Cardiac fibroblast (primary cell): Measurements from ENCODE around the gene DENND5A.
A peak's percentile ranks its signal among the peaks of the same experiment; 100 is the strongest.

Experiments used
- DNase-seq, 2 donors: peaks; one replicate each; pipeline versions ENCODE4 v3.0.0 to v3.0.0-alpha.2; 2010; ENCODE audit warnings: low read depth in 2 of 2
- H3K4me3 ChIP-seq, 2 donors: replicated peaks in 1 of 2; 1 replicate in 1 of 2; 2 replicates in 1 of 2; pipeline ENCODE4 v1.5.1; 2011; ENCODE audit warnings: low read depth in 2 of 2, low read length in 2 of 2, mild to moderate bottlenecking in 2 of 2, moderate library complexity in 1 of 2
- TF ChIP-seq, protein P1 (sequence below): IDR thresholded peaks from one replicate; pipeline ENCODE4 v1.5.1; 2011; ENCODE audit warnings: low read depth, mild to moderate bottlenecking, low read length, inconsistent platforms

Gene DENND5A

DNA sequence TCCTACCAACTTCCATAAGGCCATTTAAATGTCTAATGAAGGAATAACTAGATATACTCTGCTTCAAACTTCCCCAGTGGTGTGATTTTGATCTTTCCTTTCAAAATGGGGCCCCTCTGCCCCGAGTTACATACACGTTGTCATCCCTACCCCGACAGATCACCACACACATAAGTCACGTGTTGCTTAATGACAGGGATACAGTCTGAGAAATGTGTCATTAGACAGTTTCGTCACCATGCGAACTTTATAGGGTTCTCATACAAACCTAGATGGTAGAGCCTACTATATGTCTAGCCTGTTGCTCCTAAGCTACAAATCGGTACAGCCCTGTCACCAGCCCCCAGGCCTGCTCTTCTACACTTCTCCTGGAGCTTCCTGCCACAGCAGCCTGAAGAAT is 124.0 kb downstream of the DENND5A start:
- DNase-seq: no peak
- no peak overlapping the region for H3K4me3 ChIP-seq
- TF ChIP-seq, protein P1, sequence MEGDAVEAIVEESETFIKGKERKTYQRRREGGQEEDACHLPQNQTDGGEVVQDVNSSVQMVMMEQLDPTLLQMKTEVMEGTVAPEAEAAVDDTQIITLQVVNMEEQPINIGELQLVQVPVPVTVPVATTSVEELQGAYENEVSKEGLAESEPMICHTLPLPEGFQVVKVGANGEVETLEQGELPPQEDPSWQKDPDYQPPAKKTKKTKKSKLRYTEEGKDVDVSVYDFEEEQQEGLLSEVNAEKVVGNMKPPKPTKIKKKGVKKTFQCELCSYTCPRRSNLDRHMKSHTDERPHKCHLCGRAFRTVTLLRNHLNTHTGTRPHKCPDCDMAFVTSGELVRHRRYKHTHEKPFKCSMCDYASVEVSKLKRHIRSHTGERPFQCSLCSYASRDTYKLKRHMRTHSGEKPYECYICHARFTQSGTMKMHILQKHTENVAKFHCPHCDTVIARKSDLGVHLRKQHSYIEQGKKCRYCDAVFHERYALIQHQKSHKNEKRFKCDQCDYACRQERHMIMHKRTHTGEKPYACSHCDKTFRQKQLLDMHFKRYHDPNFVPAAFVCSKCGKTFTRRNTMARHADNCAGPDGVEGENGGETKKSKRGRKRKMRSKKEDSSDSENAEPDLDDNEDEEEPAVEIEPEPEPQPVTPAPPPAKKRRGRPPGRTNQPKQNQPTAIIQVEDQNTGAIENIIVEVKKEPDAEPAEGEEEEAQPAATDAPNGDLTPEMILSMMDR: no peak

GRCh38 chr11:9139628-9140357 is 125.4 kb downstream of the DENND5A start:
- no peak overlapping the region for H3K4me3 ChIP-seq
- DNase-seq: no peak

GRCh38 chr11:9138612-9139579 is 126.3 kb downstream of the DENND5A start:
- peak; percentile 84 to 95 for DNase-seq
- TF ChIP-seq, protein P1: no peak

More at GRCh38 chr11:9139628-9140357, 125.4 kb downstream of the DENND5A start:
- TF ChIP-seq, protein P1: no peak

GRCh38 chr11:9138133-9138453 is 127.1 kb downstream of the DENND5A start:
- TF ChIP-seq, protein P1: no peak
- H3K4me3 ChIP-seq: no peak overlapping the region
- DNase-seq: no peak

More at GRCh38 chr11:9138612-9139579, 126.3 kb downstream of the DENND5A start:
- no peak overlapping the region for H3K4me3 ChIP-seq

DNA sequence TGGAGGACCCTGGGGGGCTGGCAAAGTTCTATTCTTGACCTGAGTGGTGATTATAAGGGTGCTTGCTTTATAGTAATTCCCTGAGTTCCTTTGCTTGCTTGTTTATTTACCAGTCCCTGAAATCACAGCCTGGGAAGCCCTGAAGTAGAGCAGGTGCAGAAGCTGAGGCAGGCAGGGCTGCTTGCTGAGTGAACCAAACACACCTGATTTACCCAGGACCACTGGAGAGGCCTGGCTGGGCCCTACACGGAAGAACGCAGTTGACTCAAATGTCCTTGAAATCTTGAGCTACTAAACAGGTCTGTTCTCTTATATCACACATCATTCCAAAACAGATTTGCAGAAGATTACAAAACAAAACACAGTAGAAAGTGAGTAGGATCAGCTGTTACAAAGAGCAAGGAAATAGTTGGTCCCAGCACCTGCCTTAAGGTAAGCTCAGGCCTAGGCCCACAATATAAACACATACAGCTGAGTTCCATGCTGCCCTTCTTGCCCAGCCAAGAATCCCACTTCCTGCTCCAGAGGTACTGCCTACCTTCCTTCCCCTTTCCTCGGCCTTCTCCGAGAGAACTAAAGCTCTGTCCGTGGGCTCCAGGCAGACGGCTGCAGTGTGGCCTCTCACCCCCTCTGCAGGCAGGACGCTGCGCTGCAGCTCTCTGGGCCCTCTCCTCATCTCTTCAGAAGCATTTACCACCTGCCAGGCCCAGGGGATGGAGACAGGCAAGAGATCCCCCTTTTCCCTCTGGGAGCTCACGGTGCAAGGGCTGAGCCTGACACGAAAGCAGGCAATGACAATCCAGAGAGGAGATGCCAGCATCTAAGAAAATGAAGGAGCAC is 127.6 kb downstream of the DENND5A start:
- DNase-seq: peak; percentile 76
- H3K4me3 ChIP-seq: no peak overlapping the region
- TF ChIP-seq, protein P1: peak; percentile 98

DNA sequence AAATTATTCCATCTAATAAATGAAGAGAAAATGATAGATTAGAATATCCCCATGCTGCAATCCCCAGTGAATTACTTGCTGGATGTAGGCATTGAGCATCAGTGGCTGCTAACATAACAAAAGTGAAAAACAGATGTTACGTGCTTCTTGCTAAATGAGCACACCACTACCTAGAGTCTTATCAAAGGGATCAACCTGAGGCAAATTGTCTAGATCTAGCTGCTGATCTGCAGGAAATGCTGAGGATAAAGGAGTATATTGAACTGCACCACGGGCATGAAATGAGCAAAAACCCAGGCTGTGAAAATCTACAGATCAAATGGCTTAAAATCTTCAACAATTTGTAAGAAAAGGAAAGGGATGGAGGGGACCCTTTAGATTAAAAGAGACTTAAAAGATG is 128.4 kb downstream of the DENND5A start:
- no peak for DNase-seq
- no peak overlapping the region for H3K4me3 ChIP-seq
- TF ChIP-seq, protein P1: no peak
